ENCODE results near the gene ARAP2.

DNA sequence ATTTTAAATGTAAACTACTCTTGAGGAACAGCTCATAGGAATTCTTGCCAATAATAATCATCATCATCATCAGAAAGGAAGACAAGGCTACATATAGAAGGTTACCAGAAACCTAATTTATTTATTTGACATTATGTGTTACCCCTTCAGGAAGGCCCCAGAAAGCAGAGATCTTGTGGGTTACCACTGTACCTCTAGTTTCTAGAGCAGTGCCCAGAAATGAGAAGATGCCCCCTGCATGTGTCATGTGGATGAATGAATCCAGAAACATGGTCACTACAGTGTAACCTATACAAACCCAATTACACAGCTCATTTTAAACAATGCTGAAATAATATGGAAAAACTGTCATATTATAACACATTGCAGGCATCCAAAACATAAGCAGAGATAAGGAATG, 70.4 kb downstream of the ARAP2 start:
- TF ChIP-seq, protein P1, sequence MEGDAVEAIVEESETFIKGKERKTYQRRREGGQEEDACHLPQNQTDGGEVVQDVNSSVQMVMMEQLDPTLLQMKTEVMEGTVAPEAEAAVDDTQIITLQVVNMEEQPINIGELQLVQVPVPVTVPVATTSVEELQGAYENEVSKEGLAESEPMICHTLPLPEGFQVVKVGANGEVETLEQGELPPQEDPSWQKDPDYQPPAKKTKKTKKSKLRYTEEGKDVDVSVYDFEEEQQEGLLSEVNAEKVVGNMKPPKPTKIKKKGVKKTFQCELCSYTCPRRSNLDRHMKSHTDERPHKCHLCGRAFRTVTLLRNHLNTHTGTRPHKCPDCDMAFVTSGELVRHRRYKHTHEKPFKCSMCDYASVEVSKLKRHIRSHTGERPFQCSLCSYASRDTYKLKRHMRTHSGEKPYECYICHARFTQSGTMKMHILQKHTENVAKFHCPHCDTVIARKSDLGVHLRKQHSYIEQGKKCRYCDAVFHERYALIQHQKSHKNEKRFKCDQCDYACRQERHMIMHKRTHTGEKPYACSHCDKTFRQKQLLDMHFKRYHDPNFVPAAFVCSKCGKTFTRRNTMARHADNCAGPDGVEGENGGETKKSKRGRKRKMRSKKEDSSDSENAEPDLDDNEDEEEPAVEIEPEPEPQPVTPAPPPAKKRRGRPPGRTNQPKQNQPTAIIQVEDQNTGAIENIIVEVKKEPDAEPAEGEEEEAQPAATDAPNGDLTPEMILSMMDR (conservative IDR thresholded peaks at IDR 0.05), result no peak
- TF ChIP-seq EZH2 (IDR thresholded peaks at IDR 0.05; ENCODE audit: low read depth), result no peak

Data from PC-9 (cell line).